Ishikawa (cell line): ENCODE results near the gene PCBP4.

Experiments used
- CEBPB ChIP-seq: IDR thresholded peaks from 2 replicates; pipeline ENCODE4 v1.6.1; 2012
- CREB1 ChIP-seq: IDR thresholded peaks from 2 replicates; pipeline ENCODE4 v1.6.1; 2012; ENCODE audit warnings: low read depth
- EGR1 ChIP-seq: IDR thresholded peaks from 2 replicates; pipeline ENCODE4 v1.6.1; 2012
- EP300 ChIP-seq: IDR thresholded peaks from 2 replicates; pipeline ENCODE4 v1.6.1; 2012; ENCODE audit warnings: borderline replicate concordance
- FOXM1 ChIP-seq: IDR thresholded peaks from 2 replicates; pipeline ENCODE4 v1.6.1; 2012; ENCODE audit warnings: low read depth, borderline replicate concordance
- MAX ChIP-seq: IDR thresholded peaks from 2 replicates; pipeline ENCODE4 v1.6.1; 2012
- NFIC ChIP-seq: IDR thresholded peaks from 2 replicates; pipeline ENCODE4 v1.6.1; 2012
- RAD21 ChIP-seq: IDR thresholded peaks from 2 replicates; pipeline ENCODE4 v1.6.1; 2012; ENCODE audit warnings: low read depth
- REST ChIP-seq: IDR thresholded peaks from 2 replicates; pipeline ENCODE4 v1.6.1; 2012; ENCODE audit warnings: low read depth, mild to moderate bottlenecking
- TAF1 ChIP-seq: IDR thresholded peaks from 2 replicates; pipeline ENCODE4 v1.6.1; 2012; ENCODE audit warnings: low read depth, mild to moderate bottlenecking
- TCF12 ChIP-seq: IDR thresholded peaks from 2 replicates; pipeline ENCODE4 v1.6.1; 2012; ENCODE audit warnings: low read depth
- TEAD4 ChIP-seq: IDR thresholded peaks from 2 replicates; pipeline ENCODE4 v1.6.1; 2012
- USF1 ChIP-seq: IDR thresholded peaks from 2 replicates; pipeline ENCODE4 v1.6.1; 2012
- YY1 ChIP-seq: IDR thresholded peaks from 2 replicates; pipeline ENCODE4 v1.6.1; 2012; ENCODE audit warnings: low read depth
- ZBTB7A ChIP-seq: IDR thresholded peaks from 2 replicates; pipeline ENCODE4 v1.6.1; 2012; ENCODE audit warnings: low read depth

The PCBP4 gene

GRCh38 chr3:52010431-52010830 is 43.2 kb upstream of the PCBP4 start:
- TF ChIP-seq EP300 (no peak), YY1 (no peak)

- TF ChIP-seq RAD21: no peak
- no peak for TF ChIP-seq FOXM1
- TF ChIP-seq USF1: no peak
- no peak for TF ChIP-seq EP300
- no peak for TF ChIP-seq TCF12
- TF ChIP-seq TAF1: no peak
- no peak for TF ChIP-seq TEAD4
- no peak for TF ChIP-seq YY1
- TF ChIP-seq REST: no peak
- TF ChIP-seq ZBTB7A: no peak
- no peak for TF ChIP-seq CREB1
- no peak for TF ChIP-seq MAX
- no peak for TF ChIP-seq CEBPB
- TF ChIP-seq EGR1: no peak
- no peak for TF ChIP-seq NFIC
Measured at GRCh38 chr3:52007291-52007690, 40.0 kb upstream of the PCBP4 start.

- no peak for TF ChIP-seq TAF1
- TF ChIP-seq NFIC: no peak
- TF ChIP-seq TCF12: no peak
- TF ChIP-seq MAX: no peak
- no peak for TF ChIP-seq USF1
- no peak for TF ChIP-seq EP300
- TF ChIP-seq EGR1: no peak
- no peak for TF ChIP-seq ZBTB7A
Measured at GRCh38 chr3:52006820-52007133, 39.5 kb upstream of the PCBP4 start.

GRCh38 chr3:52006017-52006819 is 39.0 kb upstream of the PCBP4 start:
- TF ChIP-seq USF1 (no peak), TCF12 (no peak), CEBPB (no peak), EGR1 (no peak), CREB1 (no peak), FOXM1 (no peak), TEAD4 (no peak), NFIC (no peak)

GRCh38 chr3:52005571-52005986 is 38.3 kb upstream of the PCBP4 start:
- TF ChIP-seq NFIC: 0 out of 2 replicates have a peak, but pooled peaks have one; percentile 27
- TF ChIP-seq EGR1: peak; percentile 82
- TF ChIP-seq MAX: no peak

- no peak for TF ChIP-seq CREB1
Measured at GRCh38 chr3:52004906-52005395, 37.7 kb upstream of the PCBP4 start.

- TF ChIP-seq ZBTB7A (no peak), CREB1 (no peak), EGR1 (no peak), MAX (no peak), CEBPB (no peak), USF1 (no peak), TCF12 (no peak), NFIC (no peak), FOXM1 (no peak), RAD21 (no peak), REST (no peak), TEAD4 (no peak), YY1 (no peak), TAF1 (no peak), EP300 (no peak)
Measured at GRCh38 chr3:52004163-52004787, 37.0 kb upstream of the PCBP4 start.
